Measurements from ENCODE around the gene KIZ.

KIZ gene

GRCh38 chr20:21272279-21272678, 146.4 kb downstream of the KIZ start:
- DNase-seq: no peak

GRCh38 chr20:21272679-21273078, 146.8 kb downstream of the KIZ start:
- DNase-seq: no peak

- no peak for DNase-seq
Measured at GRCh38 chr20:21273755-21274386, 148.0 kb downstream of the KIZ start.

- no peak for DNase-seq
Measured at GRCh38 chr20:21278829-21279228, 152.9 kb downstream of the KIZ start.

- no peak for DNase-seq
Measured at GRCh38 chr20:21279706-21280521, 154.0 kb downstream of the KIZ start.

- no peak for DNase-seq
Measured at GRCh38 chr20:21280522-21281016, 154.7 kb downstream of the KIZ start.

- no peak for DNase-seq
Measured at GRCh38 chr20:21286775-21287174, 160.9 kb downstream of the KIZ start.

GRCh38 chr20:21288587-21289370, 162.9 kb downstream of the KIZ start:
- DNase-seq: no peak

GRCh38 chr20:21289651-21290050, 163.8 kb downstream of the KIZ start:
- no peak for DNase-seq

GRCh38 chr20:21291026-21291425, 165.1 kb downstream of the KIZ start:
- DNase-seq: no peak

GRCh38 chr20:21294755-21295154, 168.9 kb downstream of the KIZ start:
- no peak for DNase-seq

Measured in eye (tissue), 1 donor.